ENCODE measurements around the gene ESR1. TPM values are rescaled to one million over a fixed set of nuclear protein-coding genes. Genes with fewer than 3 reads are reported as not detected.
"Not testable (repeated sequence)": the region's sequence is repeated elsewhere in the genome, so short reads cannot be mapped to it uniquely, and the experiment has no call there.

ESR1 gene
- total RNA-seq, 6 experiments from 2014 or later, result 1.6 to 59.9 (median 18.6) TPM

GRCh38 chr6:151975795-151976194 lies 168.3 kb downstream of the ESR1 start:
- ATAC-seq (no peak), DNase-seq (no peak)
- Histone ChIP-seq H3K9me3 (no peaks in the 10 kb centered on the region), H3K4me3 (no peak overlapping the region), H3K4me1 (peaks cover 0 to 6% (median 0%) of the 10 kb centered on the region in 4 donors), H3K27me3 (no peaks in the 10 kb centered on the region), H3K36me3 (no peaks in the 10 kb centered on the region), H3K27ac (no peak overlapping the region)
- intact Hi-C loops (cut with DNase I), result no loop called here
- TF ChIP-seq CTCF (IDR thresholded peaks at IDR 0.05) (no peak), POLR2A (IDR thresholded peaks at IDR 0.05) (no peak)
- WGBS (ENCODE audit: insufficient coverage, low coverage, low lambda C conversion rate, missing lambda C conversion rate), result 89% methylated on average over 1 of the region's 1 CpG

- intact Hi-C loops (cut with DNase I); H3K27me3 ChIP-seq; H3K4me3 ChIP-seq; H3K27ac ChIP-seq; H3K9me3 ChIP-seq; H3K4me1 ChIP-seq; H3K36me3 ChIP-seq; DNase-seq; ATAC-seq: not testable (repeated sequence)
- WGBS (ENCODE audit: insufficient coverage, low coverage, low lambda C conversion rate, missing lambda C conversion rate), result 85% methylated on average over 6 of the region's 6 CpGs
Measured at GRCh38 chr6:151988199-151988598, 180.7 kb downstream of the ESR1 start.

GRCh38 chr6:151992091-151992490 lies 184.6 kb downstream of the ESR1 start:
- intact Hi-C loops (cut with DNase I), result no loop called here
- Histone ChIP-seq H3K36me3 (no peaks in the 10 kb centered on the region), H3K4me3 (no peak overlapping the region), H3K27ac (no peak overlapping the region), H3K4me1 (no peaks in the 10 kb centered on the region), H3K27me3 (no peaks in the 10 kb centered on the region), H3K9me3 (no peaks in the 10 kb centered on the region)
- TF ChIP-seq CTCF (IDR thresholded peaks at IDR 0.05) (no peak), POLR2A (IDR thresholded peaks at IDR 0.05) (no peak)
- ATAC-seq (no peak), DNase-seq (no peak)
- WGBS (ENCODE audit: insufficient coverage, low coverage, low lambda C conversion rate, missing lambda C conversion rate), result 89% methylated on average over 5 of the region's 5 CpGs

- intact Hi-C loops (cut with DNase I), result no loop called here
- no peaks in the 10 kb centered on the region for H3K9me3 ChIP-seq
- no peak overlapping the region for H3K27ac ChIP-seq
- no peak for TF ChIP-seq CTCF (IDR thresholded peaks at IDR 0.05)
- no peak for TF ChIP-seq POLR2A (IDR thresholded peaks at IDR 0.05)
- H3K4me1 ChIP-seq, result no peaks in the 10 kb centered on the region
- H3K36me3 ChIP-seq, result no peaks in the 10 kb centered on the region
- no peak overlapping the region for H3K4me3 ChIP-seq
- DNase-seq (no peak), ATAC-seq (no peak)
- 48% methylated on average over 3 of the region's 3 CpGs for WGBS (ENCODE audit: insufficient coverage, low coverage, low lambda C conversion rate, missing lambda C conversion rate)
- H3K27me3 ChIP-seq, result no peaks in the 10 kb centered on the region
Measured at GRCh38 chr6:151993364-151993763, 185.9 kb downstream of the ESR1 start.

- TF ChIP-seq POLR2A (IDR thresholded peaks at IDR 0.05), result no peak
- intact Hi-C loops (cut with DNase I), result no loop called here
- Histone ChIP-seq H3K36me3 (no peaks in the 10 kb centered on the region), H3K27me3 (no peaks in the 10 kb centered on the region), H3K27ac (no peak overlapping the region), H3K9me3 (no peaks in the 10 kb centered on the region), H3K4me3 (no peak overlapping the region), H3K4me1 (no peaks in the 10 kb centered on the region)
- 44% methylated on average over 1 of the region's 1 CpG for WGBS (ENCODE audit: insufficient coverage, low coverage, low lambda C conversion rate, missing lambda C conversion rate)
- DNase-seq, result no peak
- peak in 1 of 4 donors; percentile 22 for ATAC-seq
Measured at GRCh38 chr6:151998784-151999183, 191.3 kb downstream of the ESR1 start.

GRCh38 chr6:151999194-151999593 lies 191.7 kb downstream of the ESR1 start:
- DNase-seq (no peak), ATAC-seq (peak in 1 of 4 donors; percentile 49)
- H3K27ac ChIP-seq, result no peak overlapping the region
- no peaks in the 10 kb centered on the region for H3K4me1 ChIP-seq
- H3K27me3 ChIP-seq, result no peaks in the 10 kb centered on the region
- no peaks in the 10 kb centered on the region for H3K36me3 ChIP-seq
- 76% methylated on average over 1 of the region's 1 CpG for WGBS (ENCODE audit: insufficient coverage, low coverage, low lambda C conversion rate, missing lambda C conversion rate)
- no peak overlapping the region for H3K4me3 ChIP-seq
- no peaks in the 10 kb centered on the region for H3K9me3 ChIP-seq
- intact Hi-C loops (cut with DNase I), result no loop called here
- TF ChIP-seq POLR2A (IDR thresholded peaks at IDR 0.05), result no peak
- no peak for TF ChIP-seq CTCF (IDR thresholded peaks at IDR 0.05)

Measured in right lobe of liver (tissue), 6 donors.